Suprapubic skin (tissue), 4 donors: ENCODE results near the gene DCTN5.

Source experiments
- EP300 ChIP-seq: sonication (generic); formaldehyde crosslinking; IDR thresholded peaks from one replicate; pipeline ENCODE4 v1.6.1; 2017; ENCODE audit warnings: antibody characterized with exemption
- POLR2A ChIP-seq, 2 donors: fragments of 450-650 bp; IDR thresholded peaks; one replicate each; pipeline ENCODE4 v1.6.1; 2017; ENCODE audit warnings: antibody characterized with exemption in 2 of 2, mild to moderate bottlenecking in 2 of 2, moderate library complexity in 2 of 2
- POLR2AphosphoS5 ChIP-seq, 3 donors: sonication (generic); formaldehyde crosslinking; IDR thresholded peaks; one replicate each; pipeline ENCODE4 v1.6.1; 2017; ENCODE audit warnings: antibody characterized with exemption in 3 of 3
- TF ChIP-seq, protein P1 (sequence below), 2 donors: fragments of 200-600 bp in 1 of 2; fragments of 450-650 bp in 1 of 2; sonication (generic) in 1 of 2; IDR thresholded peaks; one replicate each; pipeline ENCODE4 v1.5.1; 2016 to 2019; ENCODE audit warnings: antibody characterized with exemption in 2 of 2, mild to moderate bottlenecking in 1 of 2, moderate library complexity in 1 of 2

DNA sequence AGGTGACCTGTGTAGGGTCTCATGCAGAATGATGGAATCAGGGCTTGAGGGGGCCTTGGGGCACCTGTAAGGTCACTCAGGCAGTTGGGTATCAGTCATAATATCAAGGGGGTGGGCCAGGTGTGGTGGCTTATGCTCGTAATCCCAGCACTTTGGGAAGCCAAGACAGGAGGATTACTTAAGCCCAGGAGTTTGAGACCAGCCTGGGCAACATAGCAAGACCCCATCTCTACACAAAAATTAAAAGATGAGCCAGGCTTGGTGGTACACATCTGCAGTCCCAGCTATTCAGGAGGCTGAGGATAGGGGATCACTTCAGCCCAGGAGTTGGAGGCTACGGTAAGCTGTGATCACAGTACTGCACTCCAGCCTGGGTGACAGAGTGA lies 64.2 kb downstream of the DCTN5 start:
- TF ChIP-seq POLR2AphosphoS5 (IDR thresholded peaks at IDR 0.05) (no peak), POLR2A (IDR thresholded peaks at IDR 0.05) (no peak), EP300 (no peak)
- TF ChIP-seq, protein P1, sequence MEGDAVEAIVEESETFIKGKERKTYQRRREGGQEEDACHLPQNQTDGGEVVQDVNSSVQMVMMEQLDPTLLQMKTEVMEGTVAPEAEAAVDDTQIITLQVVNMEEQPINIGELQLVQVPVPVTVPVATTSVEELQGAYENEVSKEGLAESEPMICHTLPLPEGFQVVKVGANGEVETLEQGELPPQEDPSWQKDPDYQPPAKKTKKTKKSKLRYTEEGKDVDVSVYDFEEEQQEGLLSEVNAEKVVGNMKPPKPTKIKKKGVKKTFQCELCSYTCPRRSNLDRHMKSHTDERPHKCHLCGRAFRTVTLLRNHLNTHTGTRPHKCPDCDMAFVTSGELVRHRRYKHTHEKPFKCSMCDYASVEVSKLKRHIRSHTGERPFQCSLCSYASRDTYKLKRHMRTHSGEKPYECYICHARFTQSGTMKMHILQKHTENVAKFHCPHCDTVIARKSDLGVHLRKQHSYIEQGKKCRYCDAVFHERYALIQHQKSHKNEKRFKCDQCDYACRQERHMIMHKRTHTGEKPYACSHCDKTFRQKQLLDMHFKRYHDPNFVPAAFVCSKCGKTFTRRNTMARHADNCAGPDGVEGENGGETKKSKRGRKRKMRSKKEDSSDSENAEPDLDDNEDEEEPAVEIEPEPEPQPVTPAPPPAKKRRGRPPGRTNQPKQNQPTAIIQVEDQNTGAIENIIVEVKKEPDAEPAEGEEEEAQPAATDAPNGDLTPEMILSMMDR (IDR thresholded peaks at IDR 0.05) = no peak
